ENCODE results near the gene FBXO9.
"Not testable (repeated sequence)": the region's sequence is repeated elsewhere in the genome, so short reads cannot be mapped to it uniquely, and the experiment has no call there.

FBXO9 gene

GRCh38 chr6:53048431-53049195, 16.6 kb upstream of the FBXO9 start:
- DNase-seq (ENCODE audit: low spot score), result peak; percentile 73

GRCh38 chr6:53049415-53049814, 15.8 kb upstream of the FBXO9 start:
- DNase-seq (ENCODE audit: low spot score), result no peak

GRCh38 chr6:53052152-53052551, 13.1 kb upstream of the FBXO9 start:
- not testable (repeated sequence) for DNase-seq (ENCODE audit: low spot score)

GRCh38 chr6:53054532-53054931, 10.7 kb upstream of the FBXO9 start:
- DNase-seq (ENCODE audit: low spot score), result no peak

- no peak for DNase-seq (ENCODE audit: low spot score)
These were observed 9.3 kb upstream of the FBXO9 start for GRCh38 chr6:53055873-53056272.

GRCh38 chr6:53056273-53056672, 8.9 kb upstream of the FBXO9 start:
- DNase-seq (ENCODE audit: low spot score), result no peak

- no peak for DNase-seq (ENCODE audit: low spot score)
These were observed 6.6 kb upstream of the FBXO9 start for GRCh38 chr6:53058388-53059195.

- no peak for DNase-seq (ENCODE audit: low spot score)
These were observed 5.3 kb upstream of the FBXO9 start for GRCh38 chr6:53059648-53060589.

GRCh38 chr6:53062169-53062539, 3.0 kb upstream of the FBXO9 start:
- no peak for DNase-seq (ENCODE audit: low spot score)

GRCh38 chr6:53064255-53064654, 949 bp upstream of the FBXO9 start:
- DNase-seq (ENCODE audit: low spot score), result not testable (repeated sequence)

- peak; percentile 94 for DNase-seq (ENCODE audit: low spot score)
These were observed 408 bp upstream of the FBXO9 start for GRCh38 chr6:53064726-53065265.

GRCh38 chr6:53066077-53066417, 843 bp downstream of the FBXO9 start:
- DNase-seq (ENCODE audit: low spot score), result peak; percentile 75

GRCh38 chr6:53066874-53067706, 1.9 kb downstream of the FBXO9 start:
- DNase-seq (ENCODE audit: low spot score), result peak; percentile 8

- DNase-seq (ENCODE audit: low spot score), result no peak
These were observed 2.7 kb downstream of the FBXO9 start for GRCh38 chr6:53067849-53068361.

GRCh38 chr6:53069427-53069826, 4.2 kb downstream of the FBXO9 start:
- DNase-seq (ENCODE audit: low spot score), result no peak

- no peak for DNase-seq (ENCODE audit: low spot score)
These were observed 5.6 kb downstream of the FBXO9 start for GRCh38 chr6:53070806-53071205.

GRCh38 chr6:53074347-53074746, 9.1 kb downstream of the FBXO9 start:
- no peak for DNase-seq (ENCODE audit: low spot score)

- DNase-seq (ENCODE audit: low spot score), result no peak
These were observed 15.6 kb downstream of the FBXO9 start for GRCh38 chr6:53080813-53081212.

- DNase-seq (ENCODE audit: low spot score), result no peak
These were observed 21.1 kb downstream of the FBXO9 start for GRCh38 chr6:53086302-53086701.

GRCh38 chr6:53089948-53090347, 24.7 kb downstream of the FBXO9 start:
- DNase-seq (ENCODE audit: low spot score), result no peak

- no peak for DNase-seq (ENCODE audit: low spot score)
These were observed 25.4 kb downstream of the FBXO9 start for GRCh38 chr6:53090576-53090975.
